GM23338 (cell line): ENCODE measurements around the gene ITGB6. TPM values are rescaled to one million over a fixed set of nuclear protein-coding genes. Genes with fewer than 3 reads are reported as not detected.

ENCODE experiments used
- ATAC-seq: fragments of 200-7000 bp; cut with Tn5 transposase; 3 replicates; pipeline ENCODE4 v1.9.1; 2020
- DNase-seq: peaks from one replicate; pipeline ENCODE4 v3.0.0-alpha.2; 2015; ENCODE audit warnings: low spot score
- H2AFZ ChIP-seq: fragments of 200-600 bp; sonication (generic); 2 replicates; pipeline ENCODE4 v1.8.0; 2016; ENCODE audit warnings: antibody characterized with exemption, mild to moderate bottlenecking, moderate library complexity
- H3F3A ChIP-seq: fragments of 200-600 bp; sonication (generic); replicated peaks from 2 replicates; pipeline ENCODE4 v1.8.0; 2017; ENCODE audit warnings: antibody characterized with exemption, mixed run types, low read depth
- H3K27ac ChIP-seq: fragments of 200-600 bp; sonication (generic); 2 replicates; pipeline ENCODE4 v1.6.1; 2016; ENCODE audit warnings: low read depth
- H3K27me3 ChIP-seq: fragments of 200-600 bp; sonication (generic); 2 replicates; pipeline ENCODE4 v1.8.0; 2016; ENCODE audit warnings: mild to moderate bottlenecking, mixed run types, moderate library complexity; ENCODE audit not compliant: insufficient read depth
- H3K36me3 ChIP-seq: fragments of 200-600 bp; sonication (generic); 2 replicates; pipeline ENCODE4 v1.8.0; 2016; ENCODE audit warnings: mild to moderate bottlenecking; ENCODE audit not compliant: insufficient read depth
- H3K4me1 ChIP-seq: fragments of 200-600 bp; sonication (generic); 2 replicates; pipeline ENCODE4 v1.8.0; 2016; ENCODE audit warnings: mild to moderate bottlenecking, moderate library complexity; ENCODE audit not compliant: insufficient read depth
- H3K4me2 ChIP-seq: fragments of 200-600 bp; sonication (generic); 2 replicates; pipeline ENCODE4 v1.7.1; 2017; ENCODE audit warnings: mixed run types
- H3K4me3 ChIP-seq: fragments of 200-600 bp; sonication (generic); 2 replicates; pipeline ENCODE4 v1.6.1; 2016; ENCODE audit warnings: mixed run types
- H3K79me2 ChIP-seq: fragments of 200-600 bp; sonication (generic); replicated peaks from 2 replicates; pipeline ENCODE4 v1.8.0; 2017; ENCODE audit warnings: mild to moderate bottlenecking; ENCODE audit not compliant: insufficient read depth
- H3K9me2 ChIP-seq: fragments of 200-600 bp; sonication (generic); 2 replicates; pipeline ENCODE4 v1.8.0; 2017; ENCODE audit not compliant: insufficient read depth
- H4K20me1 ChIP-seq: fragments of 200-600 bp; sonication (generic); replicated peaks from 2 replicates; pipeline ENCODE4 v1.8.0; 2017; ENCODE audit warnings: mild to moderate bottlenecking; ENCODE audit not compliant: insufficient read depth
- H3K27ac Mint-ChIP-seq: 2 replicates; pipeline ENCODE4 v1.8.0; 2020; ENCODE audit warnings: inconsistent platforms, mild to moderate bottlenecking, moderate library complexity, mixed read lengths
- H3K27me3 Mint-ChIP-seq: 3 replicates; pipeline ENCODE4 v1.8.0; 2022; ENCODE audit warnings: low read depth, mild to moderate bottlenecking, moderate library complexity, mixed read lengths, inconsistent platforms; ENCODE audit not compliant: insufficient read depth, poor library complexity
- H3K36me3 Mint-ChIP-seq: 3 replicates; pipeline ENCODE4 v1.8.0; 2021; ENCODE audit warnings: low read depth, mild to moderate bottlenecking, inconsistent platforms, moderate library complexity, mixed read lengths
- H3K4me1 Mint-ChIP-seq: 3 replicates; pipeline ENCODE4 v1.8.0; 2020; ENCODE audit warnings: mild to moderate bottlenecking, inconsistent platforms, mixed read lengths
- H3K4me3 Mint-ChIP-seq: 3 replicates; pipeline ENCODE4 v1.8.0; 2021; ENCODE audit warnings: moderate library complexity, mild to moderate bottlenecking, inconsistent platforms, mixed read lengths
- H3K9me3 Mint-ChIP-seq: 3 replicates; pipeline ENCODE4 v1.8.0; 2020; ENCODE audit warnings: moderate library complexity, mild to moderate bottlenecking, inconsistent platforms, mixed read lengths
- CREB1 ChIP-seq: fragments of 250-450 bp; sonication (Bioruptor Pico); IDR thresholded peaks from 2 replicates; pipeline ENCODE4 v1.5.0; 2020; ENCODE audit warnings: low read depth, mild to moderate bottlenecking, moderate library complexity
- EZH2 ChIP-seq: fragments of 200-600 bp; sonication (generic); IDR thresholded peaks from one replicate; pipeline ENCODE4 v1.8.0; 2017; ENCODE audit warnings: antibody characterized with exemption, mild to moderate bottlenecking, low read depth; ENCODE audit not compliant: unreplicated experiment
- EZH2phosphoT487 ChIP-seq: fragments of 200-600 bp; sonication (generic); IDR thresholded peaks from one replicate; pipeline ENCODE4 v1.8.1; 2018; ENCODE audit warnings: antibody characterized with exemption; ENCODE audit not compliant: unreplicated experiment
- JUNB ChIP-seq: IDR thresholded peaks from one replicate; pipeline ENCODE4 v1.6.1; 2016; ENCODE audit warnings: antibody characterized with exemption; ENCODE audit not compliant: unreplicated experiment
- POLR2AphosphoS5 ChIP-seq: IDR thresholded peaks from 2 replicates; pipeline ENCODE4 v1.6.1; 2016; ENCODE audit warnings: antibody characterized with exemption, low read depth
- polyA plus RNA-seq: library from polyadenylated mRNA; unstranded; fragments of >200 nt; fragmentation: Nextera tagmentation; extraction: Ambion mirVana; gene quantifications from 2 replicates; pipeline ENCODE4 v1.2.1, GENCODE V29; 2016
- total RNA-seq: library from RNA; depleted of rRNA; stranded (reverse); fragments of >200 nt; shearing (Covaris generic); gene quantifications from 2 replicates; pipeline ENCODE4 v1.2.3, GENCODE V29; 2014
- TF ChIP-seq, protein P1 (sequence below): IDR thresholded peaks from 2 replicates; pipeline ENCODE4 v1.6.1; 2016; ENCODE audit warnings: antibody characterized with exemption
- TF ChIP-seq, protein P2 (sequence below): fragments of 250-450 bp; sonication (Bioruptor Pico); IDR thresholded peaks from 2 replicates; pipeline ENCODE4 v1.5.0; 2020; ENCODE audit warnings: mild to moderate bottlenecking, moderate library complexity
- TF ChIP-seq, protein P3 (sequence below): IDR thresholded peaks from one replicate; pipeline ENCODE4 v1.6.1; 2018; ENCODE audit warnings: antibody characterized with exemption; ENCODE audit not compliant: unreplicated experiment

ITGB6 gene
- total and polyA plus RNA-seq, 2 experiments from 2014 or later = not detected

DNA sequence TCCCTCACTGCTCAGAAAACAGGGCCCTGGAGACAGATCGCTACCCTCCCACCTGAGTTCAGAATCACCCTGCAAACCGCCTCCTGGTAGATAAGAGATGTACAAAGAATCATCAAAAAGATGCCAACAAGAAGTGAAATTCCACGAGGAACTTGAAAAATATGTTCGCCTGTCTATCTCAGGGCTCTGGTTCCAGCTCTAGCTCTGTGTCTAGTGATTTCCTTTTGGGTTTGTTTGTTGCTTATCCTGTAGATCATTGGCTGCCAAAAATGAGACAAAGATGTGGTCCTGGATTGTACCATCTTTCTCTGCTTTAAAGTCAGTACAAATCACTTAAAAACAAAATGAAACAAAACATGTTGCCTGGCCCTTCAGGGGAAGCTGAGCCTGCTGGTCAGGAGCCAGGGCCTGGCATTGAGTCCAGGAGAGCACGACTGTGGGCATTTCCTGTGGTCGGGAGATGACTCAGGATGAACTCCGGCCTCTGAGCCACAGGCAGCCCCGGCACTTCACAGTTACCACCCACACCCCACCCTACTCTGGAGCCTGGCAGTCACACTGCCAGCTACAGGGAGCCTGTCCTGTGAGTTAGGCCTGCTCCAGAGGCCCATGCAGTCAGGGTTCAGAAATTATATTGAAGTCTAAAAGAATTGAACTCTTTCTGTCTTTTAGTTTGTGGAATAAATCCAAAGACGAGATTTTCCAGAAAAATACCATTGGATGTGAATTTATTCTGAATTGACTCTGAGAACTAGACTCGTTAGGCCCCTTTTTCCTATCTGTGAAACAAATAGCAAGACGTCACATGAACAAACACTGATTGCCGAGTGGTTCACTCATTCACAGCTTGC is 8.0 kb upstream of the ITGB6 start:
- DNase-seq = no peak
- TF ChIP-seq, protein P1, sequence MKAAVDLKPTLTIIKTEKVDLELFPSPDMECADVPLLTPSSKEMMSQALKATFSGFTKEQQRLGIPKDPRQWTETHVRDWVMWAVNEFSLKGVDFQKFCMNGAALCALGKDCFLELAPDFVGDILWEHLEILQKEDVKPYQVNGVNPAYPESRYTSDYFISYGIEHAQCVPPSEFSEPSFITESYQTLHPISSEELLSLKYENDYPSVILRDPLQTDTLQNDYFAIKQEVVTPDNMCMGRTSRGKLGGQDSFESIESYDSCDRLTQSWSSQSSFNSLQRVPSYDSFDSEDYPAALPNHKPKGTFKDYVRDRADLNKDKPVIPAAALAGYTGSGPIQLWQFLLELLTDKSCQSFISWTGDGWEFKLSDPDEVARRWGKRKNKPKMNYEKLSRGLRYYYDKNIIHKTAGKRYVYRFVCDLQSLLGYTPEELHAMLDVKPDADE = no peak
- TF ChIP-seq, protein P2, sequence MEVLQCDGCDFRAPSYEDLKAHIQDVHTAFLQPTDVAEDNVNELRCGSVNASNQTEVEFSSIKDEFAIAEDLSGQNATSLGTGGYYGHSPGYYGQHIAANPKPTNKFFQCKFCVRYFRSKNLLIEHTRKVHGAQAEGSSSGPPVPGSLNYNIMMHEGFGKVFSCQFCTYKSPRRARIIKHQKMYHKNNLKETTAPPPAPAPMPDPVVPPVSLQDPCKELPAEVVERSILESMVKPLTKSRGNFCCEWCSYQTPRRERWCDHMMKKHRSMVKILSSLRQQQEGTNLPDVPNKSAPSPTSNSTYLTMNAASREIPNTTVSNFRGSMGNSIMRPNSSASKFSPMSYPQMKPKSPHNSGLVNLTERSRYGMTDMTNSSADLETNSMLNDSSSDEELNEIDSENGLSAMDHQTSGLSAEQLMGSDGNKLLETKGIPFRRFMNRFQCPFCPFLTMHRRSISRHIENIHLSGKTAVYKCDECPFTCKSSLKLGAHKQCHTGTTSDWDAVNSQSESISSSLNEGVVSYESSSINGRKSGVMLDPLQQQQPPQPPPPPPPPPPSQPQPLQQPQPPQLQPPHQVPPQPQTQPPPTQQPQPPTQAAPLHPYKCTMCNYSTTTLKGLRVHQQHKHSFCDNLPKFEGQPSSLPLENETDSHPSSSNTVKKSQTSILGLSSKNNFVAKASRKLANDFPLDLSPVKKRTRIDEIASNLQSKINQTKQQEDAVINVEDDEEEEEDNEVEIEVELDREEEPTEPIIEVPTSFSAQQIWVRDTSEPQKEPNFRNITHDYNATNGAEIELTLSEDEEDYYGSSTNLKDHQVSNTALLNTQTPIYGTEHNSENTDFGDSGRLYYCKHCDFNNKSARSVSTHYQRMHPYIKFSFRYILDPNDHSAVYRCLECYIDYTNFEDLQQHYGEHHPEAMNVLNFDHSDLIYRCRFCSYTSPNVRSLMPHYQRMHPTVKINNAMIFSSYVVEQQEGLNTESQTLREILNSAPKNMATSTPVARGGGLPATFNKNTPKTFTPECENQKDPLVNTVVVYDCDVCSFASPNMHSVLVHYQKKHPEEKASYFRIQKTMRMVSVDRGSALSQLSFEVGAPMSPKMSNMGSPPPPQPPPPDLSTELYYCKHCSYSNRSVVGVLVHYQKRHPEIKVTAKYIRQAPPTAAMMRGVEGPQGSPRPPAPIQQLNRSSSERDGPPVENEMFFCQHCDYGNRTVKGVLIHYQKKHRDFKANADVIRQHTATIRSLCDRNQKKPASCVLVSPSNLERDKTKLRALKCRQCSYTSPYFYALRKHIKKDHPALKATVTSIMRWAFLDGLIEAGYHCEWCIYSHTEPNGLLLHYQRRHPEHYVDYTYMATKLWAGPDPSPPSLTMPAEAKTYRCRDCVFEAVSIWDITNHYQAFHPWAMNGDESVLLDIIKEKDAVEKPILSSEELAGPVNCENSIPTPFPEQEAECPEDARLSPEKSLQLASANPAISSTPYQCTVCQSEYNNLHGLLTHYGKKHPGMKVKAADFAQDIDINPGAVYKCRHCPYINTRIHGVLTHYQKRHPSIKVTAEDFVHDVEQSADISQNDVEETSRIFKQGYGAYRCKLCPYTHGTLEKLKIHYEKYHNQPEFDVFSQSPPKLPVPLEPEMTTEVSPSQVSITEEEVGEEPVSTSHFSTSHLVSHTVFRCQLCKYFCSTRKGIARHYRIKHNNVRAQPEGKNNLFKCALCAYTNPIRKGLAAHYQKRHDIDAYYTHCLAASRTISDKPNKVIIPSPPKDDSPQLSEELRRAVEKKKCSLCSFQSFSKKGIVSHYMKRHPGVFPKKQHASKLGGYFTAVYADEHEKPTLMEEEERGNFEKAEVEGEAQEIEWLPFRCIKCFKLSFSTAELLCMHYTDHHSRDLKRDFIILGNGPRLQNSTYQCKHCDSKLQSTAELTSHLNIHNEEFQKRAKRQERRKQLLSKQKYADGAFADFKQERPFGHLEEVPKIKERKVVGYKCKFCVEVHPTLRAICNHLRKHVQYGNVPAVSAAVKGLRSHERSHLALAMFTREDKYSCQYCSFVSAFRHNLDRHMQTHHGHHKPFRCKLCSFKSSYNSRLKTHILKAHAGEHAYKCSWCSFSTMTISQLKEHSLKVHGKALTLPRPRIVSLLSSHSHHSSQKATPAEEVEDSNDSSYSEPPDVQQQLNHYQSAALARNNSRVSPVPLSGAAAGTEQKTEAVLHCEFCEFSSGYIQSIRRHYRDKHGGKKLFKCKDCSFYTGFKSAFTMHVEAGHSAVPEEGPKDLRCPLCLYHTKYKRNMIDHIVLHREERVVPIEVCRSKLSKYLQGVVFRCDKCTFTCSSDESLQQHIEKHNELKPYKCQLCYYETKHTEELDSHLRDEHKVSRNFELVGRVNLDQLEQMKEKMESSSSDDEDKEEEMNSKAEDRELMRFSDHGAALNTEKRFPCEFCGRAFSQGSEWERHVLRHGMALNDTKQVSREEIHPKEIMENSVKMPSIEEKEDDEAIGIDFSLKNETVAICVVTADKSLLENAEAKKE (CRISPR knock-in tag) = no peak
- TF ChIP-seq CREB1 (CRISPR knock-in tag) = no peak
- TF ChIP-seq, protein P3, sequence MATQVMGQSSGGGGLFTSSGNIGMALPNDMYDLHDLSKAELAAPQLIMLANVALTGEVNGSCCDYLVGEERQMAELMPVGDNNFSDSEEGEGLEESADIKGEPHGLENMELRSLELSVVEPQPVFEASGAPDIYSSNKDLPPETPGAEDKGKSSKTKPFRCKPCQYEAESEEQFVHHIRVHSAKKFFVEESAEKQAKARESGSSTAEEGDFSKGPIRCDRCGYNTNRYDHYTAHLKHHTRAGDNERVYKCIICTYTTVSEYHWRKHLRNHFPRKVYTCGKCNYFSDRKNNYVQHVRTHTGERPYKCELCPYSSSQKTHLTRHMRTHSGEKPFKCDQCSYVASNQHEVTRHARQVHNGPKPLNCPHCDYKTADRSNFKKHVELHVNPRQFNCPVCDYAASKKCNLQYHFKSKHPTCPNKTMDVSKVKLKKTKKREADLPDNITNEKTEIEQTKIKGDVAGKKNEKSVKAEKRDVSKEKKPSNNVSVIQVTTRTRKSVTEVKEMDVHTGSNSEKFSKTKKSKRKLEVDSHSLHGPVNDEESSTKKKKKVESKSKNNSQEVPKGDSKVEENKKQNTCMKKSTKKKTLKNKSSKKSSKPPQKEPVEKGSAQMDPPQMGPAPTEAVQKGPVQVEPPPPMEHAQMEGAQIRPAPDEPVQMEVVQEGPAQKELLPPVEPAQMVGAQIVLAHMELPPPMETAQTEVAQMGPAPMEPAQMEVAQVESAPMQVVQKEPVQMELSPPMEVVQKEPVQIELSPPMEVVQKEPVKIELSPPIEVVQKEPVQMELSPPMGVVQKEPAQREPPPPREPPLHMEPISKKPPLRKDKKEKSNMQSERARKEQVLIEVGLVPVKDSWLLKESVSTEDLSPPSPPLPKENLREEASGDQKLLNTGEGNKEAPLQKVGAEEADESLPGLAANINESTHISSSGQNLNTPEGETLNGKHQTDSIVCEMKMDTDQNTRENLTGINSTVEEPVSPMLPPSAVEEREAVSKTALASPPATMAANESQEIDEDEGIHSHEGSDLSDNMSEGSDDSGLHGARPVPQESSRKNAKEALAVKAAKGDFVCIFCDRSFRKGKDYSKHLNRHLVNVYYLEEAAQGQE = no peak
- TF ChIP-seq EZH2phosphoT487 = no peak
- TF ChIP-seq EZH2 = no peak
- no peak for TF ChIP-seq POLR2AphosphoS5
- no peak for TF ChIP-seq JUNB
- Histone ChIP-seq H3K4me1 (no peaks in the 10 kb centered on the region), H3F3A (no peaks in the 10 kb centered on the region), H3K27me3 (no peaks in the 10 kb centered on the region), H3K36me3 (no peaks in the 10 kb centered on the region), H2AFZ (peak overlapping the region; percentile 56; the same call in 1 of the 2 replicates), H3K4me3 (no peak overlapping the region), H4K20me1 (no peaks in the 10 kb centered on the region), H3K79me2 (no peaks in the 10 kb centered on the region), H3K27ac (no peak overlapping the region), H3K9me2 (no peaks in the 10 kb centered on the region), H3K4me2 (no peak overlapping the region)
- peak; percentile 20; the same call in 1 of the 3 replicates for ATAC-seq
- Mint-ChIP-seq H3K36me3 (no peaks in the 10 kb centered on the region), H3K27me3 (peaks cover 4% of the 10 kb centered on the region), H3K4me3 (no peak overlapping the region), H3K9me3 (peaks cover 7% of the 10 kb centered on the region; the same call in 2 of the 3 replicates), H3K4me1 (no peaks in the 10 kb centered on the region; the same call in 2 of the 3 replicates), H3K27ac (no peak overlapping the region)
